GM10266 (cell line): ENCODE data around the gene TMEM250.
"Not testable (repeated sequence)": the region's sequence is repeated elsewhere in the genome, so short reads cannot be mapped to it uniquely, and the experiment has no call there.

Experiments used
- DNase-seq: peaks from one replicate; pipeline ENCODE4 v3.0.0; 2012; ENCODE audit errors: extremely low spot score
- TF ChIP-seq, protein P1 (sequence below): IDR thresholded peaks from 2 replicates; pipeline ENCODE4 v1.5.1; 2012; ENCODE audit warnings: mild to moderate bottlenecking, low read depth; ENCODE audit not compliant: control insufficient read depth, insufficient read depth; ENCODE audit errors: missing control alignments

The TMEM250 gene

DNA sequence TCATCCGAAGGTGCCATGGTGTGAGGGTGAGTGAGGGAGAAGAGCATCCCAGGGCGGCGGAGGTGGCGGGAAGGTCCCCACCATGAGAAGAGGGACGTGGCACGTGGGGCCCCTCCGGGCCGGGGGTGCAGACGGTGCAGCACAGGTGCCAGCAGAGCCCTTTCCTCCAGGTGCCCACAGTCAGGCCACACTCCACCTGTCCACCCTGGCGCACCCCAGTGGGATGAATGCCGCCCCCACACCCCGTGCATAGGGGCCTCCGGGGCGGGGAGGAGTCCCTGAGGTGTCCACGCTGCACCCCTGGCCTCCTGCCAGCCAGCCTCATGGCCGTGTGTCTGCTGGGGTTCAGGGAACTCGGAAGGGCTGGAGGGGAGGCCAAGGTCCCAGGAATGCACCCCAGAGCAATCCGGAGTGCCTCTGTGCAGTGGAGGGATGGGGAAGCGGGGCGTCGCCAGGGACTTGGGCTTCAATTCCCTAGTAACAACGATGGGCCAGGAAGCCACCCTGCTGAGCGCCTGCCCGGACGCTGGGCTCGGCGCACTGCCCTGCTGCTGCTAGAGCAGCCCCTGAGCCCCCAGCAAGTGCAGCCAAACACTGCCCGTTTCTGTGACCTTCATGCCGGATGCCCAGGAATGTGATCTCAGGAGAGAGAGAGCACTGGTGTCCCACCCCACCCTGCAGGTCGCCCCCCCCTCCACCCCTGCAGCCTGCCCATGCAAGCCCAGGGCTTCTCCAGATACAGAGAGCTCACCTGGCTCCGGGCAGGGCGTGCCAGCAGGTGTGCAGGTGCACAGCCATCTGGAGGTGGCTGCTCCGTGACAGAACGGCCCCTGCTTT is 14.8 kb downstream of the TMEM250 start:
- TF ChIP-seq, protein P1, sequence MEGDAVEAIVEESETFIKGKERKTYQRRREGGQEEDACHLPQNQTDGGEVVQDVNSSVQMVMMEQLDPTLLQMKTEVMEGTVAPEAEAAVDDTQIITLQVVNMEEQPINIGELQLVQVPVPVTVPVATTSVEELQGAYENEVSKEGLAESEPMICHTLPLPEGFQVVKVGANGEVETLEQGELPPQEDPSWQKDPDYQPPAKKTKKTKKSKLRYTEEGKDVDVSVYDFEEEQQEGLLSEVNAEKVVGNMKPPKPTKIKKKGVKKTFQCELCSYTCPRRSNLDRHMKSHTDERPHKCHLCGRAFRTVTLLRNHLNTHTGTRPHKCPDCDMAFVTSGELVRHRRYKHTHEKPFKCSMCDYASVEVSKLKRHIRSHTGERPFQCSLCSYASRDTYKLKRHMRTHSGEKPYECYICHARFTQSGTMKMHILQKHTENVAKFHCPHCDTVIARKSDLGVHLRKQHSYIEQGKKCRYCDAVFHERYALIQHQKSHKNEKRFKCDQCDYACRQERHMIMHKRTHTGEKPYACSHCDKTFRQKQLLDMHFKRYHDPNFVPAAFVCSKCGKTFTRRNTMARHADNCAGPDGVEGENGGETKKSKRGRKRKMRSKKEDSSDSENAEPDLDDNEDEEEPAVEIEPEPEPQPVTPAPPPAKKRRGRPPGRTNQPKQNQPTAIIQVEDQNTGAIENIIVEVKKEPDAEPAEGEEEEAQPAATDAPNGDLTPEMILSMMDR: no peak
- no peak for DNase-seq

- DNase-seq: not testable (repeated sequence)
These were observed 17.0 kb downstream of the TMEM250 start for GRCh38 chr9:136101615-136102074.

- TF ChIP-seq, protein P1: no peak
- no peak for DNase-seq
These were observed 17.7 kb downstream of the TMEM250 start for GRCh38 chr9:136100700-136101614.

DNA sequence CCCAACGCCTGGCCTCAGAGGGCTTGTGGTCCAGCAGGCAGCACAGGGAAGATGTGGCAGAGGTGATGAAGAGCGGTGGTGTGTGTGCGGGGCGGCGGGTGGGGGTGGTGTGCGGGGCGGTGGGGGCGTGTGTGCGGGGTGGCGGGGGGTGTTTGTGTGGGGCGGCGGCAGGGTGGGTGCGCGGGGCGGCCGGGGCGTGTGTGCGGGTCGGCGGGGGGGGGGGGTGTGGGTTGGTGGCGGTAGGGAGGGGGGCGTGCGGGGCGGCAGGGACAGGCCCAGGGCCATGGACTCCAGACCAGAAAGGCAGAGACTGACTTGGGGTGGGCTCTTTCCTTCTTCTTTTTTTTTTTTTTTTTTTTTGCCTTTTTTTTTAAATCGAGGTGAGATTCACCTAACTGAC is 19.1 kb downstream of the TMEM250 start:
- TF ChIP-seq, protein P1: no peak
- DNase-seq: no peak

DNA sequence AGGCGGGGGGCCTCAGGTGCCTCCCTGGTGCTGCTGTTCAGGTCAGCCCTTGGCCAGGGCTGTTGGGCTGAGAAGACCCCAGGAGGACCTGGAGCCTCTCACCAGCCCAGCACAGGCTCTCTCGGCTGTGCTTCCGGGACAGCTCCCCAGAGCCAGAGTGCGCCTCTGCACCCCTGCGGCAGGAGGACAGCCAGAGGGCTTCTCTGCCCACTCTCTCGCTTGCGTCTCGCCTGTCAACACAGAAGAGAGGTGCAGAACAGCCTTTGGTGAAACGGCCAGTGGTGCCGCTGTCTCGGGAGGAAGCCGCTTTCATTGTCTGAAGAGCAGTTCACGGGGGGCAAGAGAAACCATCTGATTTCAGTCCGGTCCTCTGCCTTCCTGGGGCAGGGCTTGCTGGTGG is 19.8 kb downstream of the TMEM250 start:
- DNase-seq: no peak
- TF ChIP-seq, protein P1: no peak

GRCh38 chr9:136098210-136098609 is 20.5 kb downstream of the TMEM250 start:
- DNase-seq: no peak
- TF ChIP-seq, protein P1: no peak

GRCh38 chr9:136096505-136097001 is 22.1 kb downstream of the TMEM250 start:
- TF ChIP-seq, protein P1: no peak
- DNase-seq: no peak
